Gastrocnemius medialis (tissue), 4 donors: ENCODE results near the gene YTHDF1. TPM values are rescaled to one million over a fixed set of nuclear protein-coding genes. Genes with fewer than 3 reads are reported as not detected.

Experiments
- ATAC-seq, 2 donors: fragments of 150-250 bp; one replicate each; pipeline ENCODE4 v1.9.1; 2016
- DNase-seq, 2 donors: peaks; one replicate each; pipeline ENCODE4 v3.0.0-alpha.2; 2019
- H3K27ac ChIP-seq, 4 donors: fragments of 200-600 bp; sonication (generic); 1 replicate in 1 of 4; 2 replicates in 3 of 4; pipeline ENCODE4 v1.5.1; 2016 to 2018; ENCODE audit warnings: mild to moderate bottlenecking in 2 of 4, moderate library complexity in 1 of 4
- H3K27me3 ChIP-seq, 3 donors: fragments of 200-600 bp; sonication (generic) in 2 of 3; 1 replicate in 1 of 3; 2 replicates in 2 of 3; pipeline versions ENCODE4 v1.5.1 to v1.6.0; 2016 to 2019; ENCODE audit warnings: mild to moderate bottlenecking in 1 of 3, moderate library complexity in 1 of 3
- H3K36me3 ChIP-seq, 2 donors: fragments of 200-600 bp; sonication (generic) in 1 of 2; one replicate each; pipeline ENCODE4 v1.5.1; 2017 to 2018
- H3K4me1 ChIP-seq, 2 donors: fragments of 200-600 bp; sonication (generic) in 1 of 2; one replicate each; pipeline ENCODE4 v1.5.1; 2016 to 2017; ENCODE audit warnings: mild to moderate bottlenecking in 2 of 2
- H3K4me3 ChIP-seq, 4 donors: fragments of 200-600 bp; sonication (generic) in 3 of 4; 1 replicate in 1 of 4; 2 replicates in 3 of 4; pipeline ENCODE4 v1.5.1; 2016 to 2019; ENCODE audit warnings: mild to moderate bottlenecking in 2 of 4
- H3K9me3 ChIP-seq, 3 donors: fragments of 200-600 bp; sonication (generic) in 2 of 3; 1 replicate in 1 of 3; 2 replicates in 2 of 3; pipeline ENCODE4 v1.5.1; 2016 to 2019
- CTCF ChIP-seq, 5 experiments: fragments of 450-650 bp in 3 of 5; fragments of 200-600 bp in 2 of 5; sonication (generic) in 2 of 5; IDR thresholded peaks in 4 of 5; conservative IDR thresholded peaks in 1 of 5; 1 replicate in 4 of 5; 2 replicates in 1 of 5; pipeline ENCODE4 v1.5.1; 2016 to 2019; ENCODE audit warnings: antibody characterized with exemption in 5 of 5, mild to moderate bottlenecking in 3 of 5, moderate library complexity in 3 of 5
- POLR2A ChIP-seq, 2 donors: fragments of 450-650 bp; IDR thresholded peaks; one replicate each; pipeline ENCODE4 v1.6.1; 2017; ENCODE audit warnings: antibody characterized with exemption in 2 of 2, mild to moderate bottlenecking in 2 of 2, moderate library complexity in 2 of 2
- in situ Hi-C, 4 donors: fragments of 200-750 bp; cut with MboI; loops; one replicate each; pipeline versions ENCODE4 v1.15.0 to v1.8.0; 2017; ENCODE audit warnings: low sequenced_read_pairs in 4 of 4
- intact Hi-C: fragments of 100-400 bp; cut with DNase I; formaldehyde crosslinking; loops from one replicate; pipeline ENCODE4 v1.15.1; 2023; ENCODE audit warnings: low total_unique reads
- total RNA-seq, 4 donors: library from RNA; depleted of rRNA; stranded (reverse); fragments of >200 nt; gene quantifications; one replicate each; pipeline versions ENCODE4 v1.1.0 to v1.2.3, GENCODE V29; 2016

YTHDF1 gene
- total RNA-seq, 4 donors from 2014 or later, result 37.1 to 45.7 (median 40.4) TPM

DNA sequence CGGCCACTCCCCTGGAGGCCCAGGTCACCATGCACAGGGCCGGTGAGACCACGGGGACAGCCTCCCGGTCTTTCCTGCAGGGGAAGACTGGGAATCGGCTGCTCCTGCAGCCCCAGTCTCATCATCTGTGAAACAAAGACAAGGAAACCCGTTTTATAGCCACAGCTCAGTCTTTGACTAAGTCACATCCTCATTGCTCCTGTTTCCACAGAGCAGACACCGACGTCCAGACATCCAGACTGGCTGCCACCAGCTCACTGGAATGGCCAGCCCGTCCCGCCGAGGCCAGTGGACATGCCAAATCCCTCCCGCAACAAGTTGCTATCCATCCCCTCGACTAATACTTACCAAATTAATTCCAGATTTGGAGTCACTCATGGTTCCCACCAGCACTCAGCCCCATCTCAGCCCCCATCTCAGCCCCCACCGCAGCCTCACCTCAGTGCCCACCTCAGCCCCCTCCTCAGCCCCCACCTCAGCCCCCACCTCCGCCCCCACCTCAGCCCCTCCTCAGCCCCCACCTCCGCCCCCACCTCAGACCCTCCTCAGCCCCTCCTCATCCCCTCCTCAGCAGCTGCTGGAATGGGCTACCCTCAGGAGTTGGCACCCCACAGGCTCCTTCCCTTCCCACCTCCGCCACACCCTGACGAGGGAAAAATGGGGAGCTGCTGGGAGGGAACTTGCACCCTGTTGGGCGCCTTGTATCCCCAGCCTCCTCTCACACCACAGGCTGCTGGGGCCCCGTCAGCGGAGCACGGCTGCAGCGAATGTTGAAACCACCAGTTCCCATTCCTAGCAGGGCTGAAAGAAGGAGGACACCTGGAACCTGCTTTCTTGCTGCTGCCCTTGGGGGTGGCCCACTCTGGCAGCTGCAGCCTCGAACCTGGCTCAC is 48.7 kb downstream of the YTHDF1 start:
- DNase-seq, result no peak
- in situ Hi-C loops, result no loop called here

DNA sequence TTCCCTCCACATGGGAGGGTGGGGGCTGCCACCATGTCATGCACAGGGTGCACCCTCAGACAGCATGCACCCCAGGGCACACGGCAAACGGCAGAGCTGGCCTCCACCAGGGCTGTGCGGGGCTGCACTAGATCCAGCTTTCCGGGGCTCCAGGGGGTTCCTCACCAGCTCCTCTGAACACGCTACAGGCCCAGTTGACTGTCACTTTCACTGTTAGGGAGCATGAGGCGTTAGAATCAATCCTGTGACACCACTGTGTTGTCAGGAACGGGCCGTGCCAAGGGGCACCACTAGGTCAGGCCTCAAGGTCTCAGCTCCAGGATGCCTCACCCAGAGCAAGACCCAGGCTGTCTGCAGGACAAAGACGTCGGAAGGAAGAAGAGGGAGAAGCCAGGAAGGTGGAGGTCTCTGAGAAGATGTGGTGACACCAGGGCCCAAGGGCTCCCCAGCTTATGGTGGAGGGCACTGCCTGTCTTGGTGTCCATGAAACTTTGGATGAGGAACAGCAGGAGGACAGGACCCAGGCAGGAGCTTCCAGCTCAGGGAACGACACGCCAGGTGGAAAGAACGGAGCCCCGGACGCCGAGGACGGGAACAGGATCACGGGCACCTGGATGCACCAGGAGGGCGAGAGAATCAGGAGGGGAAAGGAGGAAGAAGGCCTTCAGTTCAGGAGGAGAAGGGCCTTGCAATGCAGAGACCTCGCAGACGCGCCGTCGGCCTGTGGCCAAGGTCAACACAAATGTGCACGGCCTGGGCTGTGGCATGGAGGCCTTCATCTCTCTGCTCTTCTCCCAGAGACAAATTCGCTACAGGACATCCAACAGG is 49.5 kb downstream of the YTHDF1 start:
- intact Hi-C loops, result no loop called here
- ATAC-seq (no peak), DNase-seq (no peak)
- peaks cover 6 to 35% (median 8%) of the 10 kb centered on the region in 3 donors for H3K27me3 ChIP-seq
- no peaks in the 10 kb centered on the region for H3K9me3 ChIP-seq
- TF ChIP-seq POLR2A (IDR thresholded peaks at IDR 0.05) (no peak), CTCF (IDR thresholded peaks at IDR 0.05 in 4 of 5, conservative IDR thresholded peaks at IDR 0.05 in 1 of 5) (no peak)
- in situ Hi-C loops, result no loop called here
- H3K4me1 ChIP-seq, result no peaks in the 10 kb centered on the region
- H3K36me3 ChIP-seq, result no peaks in the 10 kb centered on the region
- no peak overlapping the region for H3K27ac ChIP-seq
- no peak overlapping the region for H3K4me3 ChIP-seq

More for the DNA sequence above, 48.7 kb downstream of the YTHDF1 start:
- Histone ChIP-seq H3K9me3 (no peaks in the 10 kb centered on the region), H3K4me3 (no peak overlapping the region), H3K36me3 (no peaks in the 10 kb centered on the region), H3K4me1 (no peaks in the 10 kb centered on the region), H3K27me3 (peaks cover 14 to 35% (median 17%) of the 10 kb centered on the region in 3 donors), H3K27ac (no peak overlapping the region)
- intact Hi-C loops, result no loop called here
- TF ChIP-seq CTCF (IDR thresholded peaks at IDR 0.05 in 4 of 5, conservative IDR thresholded peaks at IDR 0.05 in 1 of 5) (no peak), POLR2A (IDR thresholded peaks at IDR 0.05) (no peak)
- ATAC-seq, result no peak

- DNase-seq, result no peak
- H3K27ac ChIP-seq, result no peak overlapping the region
Observed at GRCh38 chr20:63165356-63166192, 50.4 kb downstream of the YTHDF1 start.

More at GRCh38 chr20:63165356-63166192, 50.4 kb downstream of the YTHDF1 start:
- intact Hi-C loops, result no loop called here
- Histone ChIP-seq H3K36me3 (no peaks in the 10 kb centered on the region), H3K4me3 (no peak overlapping the region), H3K27me3 (peaks cover 6 to 33% (median 9%) of the 10 kb centered on the region in 3 donors), H3K9me3 (no peaks in the 10 kb centered on the region), H3K4me1 (no peaks in the 10 kb centered on the region)
- ATAC-seq, result no peak
- TF ChIP-seq POLR2A (IDR thresholded peaks at IDR 0.05) (no peak), CTCF (IDR thresholded peaks at IDR 0.05 in 4 of 5, conservative IDR thresholded peaks at IDR 0.05 in 1 of 5) (no peak)
- in situ Hi-C loops, result no loop called here
